HG03135 (cell line): ENCODE measurements around the gene RGPD8.

Experiments used
- ATAC-seq: cut with Tn5 transposase; IDR thresholded peaks from one replicate; pipeline ENCODE4 v1.9.1; 2021; ENCODE audit warnings: mild to moderate bottlenecking, moderate library complexity; ENCODE audit not compliant: unreplicated experiment

RGPD8 gene

DNA sequence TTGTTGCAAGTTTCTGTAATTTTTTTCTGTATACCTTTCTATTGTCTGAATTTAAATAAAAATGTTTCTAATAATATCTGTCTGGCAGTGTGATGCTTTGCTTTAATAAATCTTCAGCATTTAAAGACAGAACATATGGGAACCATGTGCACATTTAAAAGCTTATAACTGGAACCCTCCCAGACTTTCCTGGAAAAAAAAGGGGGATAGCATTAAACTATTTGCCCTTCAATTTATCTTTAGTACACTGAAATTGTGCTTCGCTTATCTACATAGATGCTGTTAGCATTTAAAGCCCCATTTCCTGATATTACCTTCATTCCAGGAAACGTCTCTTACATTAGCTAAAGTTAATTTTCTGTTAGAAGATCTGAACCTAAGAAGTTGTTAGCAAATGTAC lies 93.5 kb downstream of the RGPD8 start:
- no peak for ATAC-seq

DNA sequence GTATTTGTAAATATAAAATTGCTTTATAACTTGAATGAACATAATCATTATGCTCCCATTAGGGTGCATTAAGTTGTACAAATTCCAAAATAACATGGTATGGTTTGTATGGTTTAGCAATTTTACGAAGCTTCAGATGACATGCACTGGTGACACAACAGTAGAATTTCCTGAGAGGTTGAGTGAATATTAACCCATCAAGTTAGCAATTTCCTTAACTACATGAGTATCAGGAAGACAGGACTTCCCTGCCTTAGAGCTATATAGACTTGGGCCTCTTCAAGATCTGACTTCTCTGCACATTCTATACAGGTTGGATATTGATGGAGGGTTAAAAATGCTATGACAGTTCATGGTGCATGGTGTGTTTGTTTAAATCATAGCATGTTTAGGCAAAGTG lies 97.8 kb downstream of the RGPD8 start:
- no peak for ATAC-seq

DNA sequence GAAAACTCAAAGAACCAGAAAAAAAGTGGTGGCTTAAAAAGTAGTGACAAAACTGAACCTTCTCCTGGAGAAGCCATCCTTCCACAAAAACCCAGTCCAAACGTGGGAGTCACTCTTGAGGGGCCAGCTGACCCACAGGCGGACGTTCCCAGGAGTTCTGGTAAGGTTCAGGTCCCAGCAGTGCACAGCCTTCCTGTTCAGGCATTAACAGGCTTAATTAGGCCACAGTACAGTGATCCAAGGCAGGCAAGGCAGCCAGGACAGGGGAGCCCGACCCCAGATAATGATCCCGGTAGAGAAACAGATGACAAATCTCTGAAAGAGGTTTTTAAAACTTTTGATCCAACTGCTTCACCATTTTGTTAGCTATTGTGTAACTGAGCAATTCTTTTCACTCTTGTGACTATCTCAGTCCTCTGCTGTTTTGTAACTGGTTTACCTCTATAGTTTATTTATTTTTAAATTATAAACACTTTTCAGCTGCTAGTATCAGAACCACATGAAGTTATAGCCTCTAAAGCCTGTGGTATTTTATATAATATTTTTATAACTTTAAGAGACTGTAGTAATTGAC lies 101.2 kb downstream of the RGPD8 start:
- ATAC-seq = no peak

DNA sequence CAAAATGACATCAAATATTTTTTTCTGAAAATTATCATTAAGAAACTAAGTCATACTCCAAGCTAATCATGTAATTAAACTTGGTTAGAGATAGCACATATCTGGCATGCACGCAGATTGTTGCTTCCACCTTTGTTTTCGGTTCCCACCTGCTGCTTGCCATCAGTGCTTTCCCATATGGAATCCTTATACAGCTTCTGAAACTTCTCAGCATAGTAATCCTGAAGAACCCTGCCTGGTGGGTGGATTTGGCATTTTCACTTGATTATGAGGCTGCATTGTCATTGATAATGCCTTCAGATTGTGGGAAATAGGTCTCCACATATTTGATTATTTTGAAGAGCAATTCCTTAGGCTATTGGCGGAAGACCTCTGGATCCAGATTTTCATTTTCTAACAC lies 110.5 kb downstream of the RGPD8 start:
- no peak for ATAC-seq

DNA sequence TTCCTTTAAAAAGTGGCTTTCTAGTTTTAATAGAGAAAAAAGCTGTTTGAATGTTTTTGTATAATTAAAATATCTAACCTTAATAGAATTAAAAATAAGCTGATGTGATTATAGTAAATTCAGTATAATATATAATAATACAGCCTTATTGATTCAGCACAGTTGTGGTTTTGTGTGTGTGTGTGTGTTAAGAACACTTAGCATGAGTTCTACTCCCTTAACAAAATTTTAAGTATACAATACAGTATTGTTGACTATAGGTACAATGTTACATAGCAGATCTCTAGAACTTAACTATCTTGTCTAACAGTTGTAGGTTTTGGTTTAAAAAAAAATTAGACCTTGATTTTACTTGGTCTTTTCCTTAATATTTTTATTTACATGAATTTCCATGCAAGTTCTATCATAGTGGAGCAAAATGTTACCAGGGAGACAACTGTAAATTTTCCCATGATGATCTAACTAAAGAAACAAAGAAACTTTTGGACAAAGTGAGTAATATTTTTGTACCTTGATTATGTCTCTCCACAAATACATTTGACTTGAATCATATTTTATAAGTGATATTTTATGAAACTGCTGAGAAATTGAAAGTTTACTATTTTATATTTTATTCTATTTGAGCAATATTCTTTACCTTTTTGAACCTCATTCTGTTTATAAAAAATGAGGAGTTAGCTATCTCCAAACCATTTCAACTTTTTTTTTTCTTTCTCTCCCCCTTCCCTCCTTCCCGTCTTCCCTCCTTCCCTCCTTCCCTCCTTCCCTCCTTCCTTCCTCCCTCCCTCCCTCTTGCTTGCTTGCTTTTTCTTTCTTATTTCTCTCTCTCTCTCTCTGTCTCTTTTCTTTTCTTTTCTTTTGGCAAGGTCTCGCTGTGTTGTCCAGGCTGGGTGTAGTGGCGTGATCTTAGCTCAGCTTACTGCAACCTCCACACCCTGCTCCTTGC lies 111.8 kb downstream of the RGPD8 start:
- no peak for ATAC-seq
